Spleen (tissue), 7 donors: Measurements from ENCODE around the gene PACS1.

ENCODE experiments used
- CTCF ChIP-seq, 11 experiments: fragments of 200-600 bp in 7 of 11; fragments of 450-650 bp in 4 of 11; sonication (generic) in 4 of 11; IDR thresholded peaks in 8 of 11; conservative IDR thresholded peaks in 3 of 11; 1 replicate in 7 of 11; 2 replicates in 4 of 11; pipeline versions ENCODE4 v1.4.0 to v1.8.0; 2016 to 2021; ENCODE audit warnings: antibody characterized with exemption in 11 of 11, inconsistent platforms in 4 of 11, mild to moderate bottlenecking in 1 of 11
- POLR2A ChIP-seq, 3 donors: fragments of 450-650 bp; IDR thresholded peaks; one replicate each; pipeline ENCODE4 v1.5.1; 2017; ENCODE audit warnings: antibody characterized with exemption in 3 of 3, mild to moderate bottlenecking in 1 of 3
- donor health status: DM: no; HTN: no; CAD: no; lungs with moderate emphysema.
- donor health status: DM: no; HTN: no; CAD: no.
- donor health status: DM: no; HTN: no; CAD: no.

- TF ChIP-seq CTCF (IDR thresholded peaks at IDR 0.05 in 8 of 11, conservative IDR thresholded peaks at IDR 0.05 in 3 of 11) (no peak), POLR2A (IDR thresholded peaks at IDR 0.05) (no peak)
Measured at GRCh38 chr11:66237867-66238266, 167.8 kb downstream of the PACS1 start.
